Neural cell (in vitro differentiated cells): Measurements from ENCODE around the gene DST.

Experiments used
- EP300 ChIP-seq: fragments of 450-650 bp; conservative IDR thresholded peaks from 2 replicates; pipeline ENCODE4 v1.6.1; 2014; ENCODE audit warnings: antibody characterized with exemption, mild to moderate bottlenecking, moderate library complexity; ENCODE audit not compliant: poor library complexity, severe bottlenecking
- POLR2AphosphoS5 ChIP-seq: IDR thresholded peaks from 2 replicates; pipeline ENCODE4 v1.6.1; 2012
- RAD21 ChIP-seq: fragments of 450-650 bp; conservative IDR thresholded peaks from 2 replicates; pipeline ENCODE4 v1.6.1; 2014; ENCODE audit warnings: antibody characterized with exemption, mild to moderate bottlenecking, moderate library complexity
- SMC3 ChIP-seq: fragments of 450-650 bp; conservative IDR thresholded peaks from 2 replicates; pipeline ENCODE4 v1.6.1; 2014; ENCODE audit warnings: antibody characterized with exemption, mild to moderate bottlenecking, moderate library complexity; ENCODE audit not compliant: poor library complexity
- TF ChIP-seq, protein P1 (sequence below): fragments of 450-650 bp; IDR thresholded peaks from 2 replicates; pipeline ENCODE4 v1.5.1; 2014; ENCODE audit warnings: antibody characterized with exemption, mild to moderate bottlenecking, moderate library complexity; ENCODE audit not compliant: poor library complexity, severe bottlenecking
- TF ChIP-seq, protein P2 (sequence below): IDR thresholded peaks from 2 replicates; pipeline ENCODE4 v1.6.1; 2012; ENCODE audit warnings: borderline replicate concordance

DNA sequence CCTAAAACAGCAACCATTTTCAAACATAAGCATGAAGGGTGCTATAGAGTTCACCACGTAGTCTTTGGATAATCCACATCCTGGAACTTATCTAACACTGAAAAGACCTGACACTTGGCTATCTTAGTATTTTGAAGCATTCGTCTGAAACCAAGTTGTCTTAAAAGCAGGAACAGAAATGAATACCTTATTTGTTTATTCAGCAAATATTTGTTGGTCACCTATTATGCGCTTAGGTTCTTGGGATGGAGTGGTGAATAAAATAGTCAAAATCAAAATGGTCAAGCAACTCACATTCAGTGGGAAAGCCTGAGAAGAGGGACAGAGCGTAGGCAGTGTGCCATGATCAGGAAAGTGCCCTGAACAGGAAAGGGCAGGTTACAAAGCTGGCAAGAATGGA lies 206.9 kb downstream of the DST start:
- TF ChIP-seq, protein P1, sequence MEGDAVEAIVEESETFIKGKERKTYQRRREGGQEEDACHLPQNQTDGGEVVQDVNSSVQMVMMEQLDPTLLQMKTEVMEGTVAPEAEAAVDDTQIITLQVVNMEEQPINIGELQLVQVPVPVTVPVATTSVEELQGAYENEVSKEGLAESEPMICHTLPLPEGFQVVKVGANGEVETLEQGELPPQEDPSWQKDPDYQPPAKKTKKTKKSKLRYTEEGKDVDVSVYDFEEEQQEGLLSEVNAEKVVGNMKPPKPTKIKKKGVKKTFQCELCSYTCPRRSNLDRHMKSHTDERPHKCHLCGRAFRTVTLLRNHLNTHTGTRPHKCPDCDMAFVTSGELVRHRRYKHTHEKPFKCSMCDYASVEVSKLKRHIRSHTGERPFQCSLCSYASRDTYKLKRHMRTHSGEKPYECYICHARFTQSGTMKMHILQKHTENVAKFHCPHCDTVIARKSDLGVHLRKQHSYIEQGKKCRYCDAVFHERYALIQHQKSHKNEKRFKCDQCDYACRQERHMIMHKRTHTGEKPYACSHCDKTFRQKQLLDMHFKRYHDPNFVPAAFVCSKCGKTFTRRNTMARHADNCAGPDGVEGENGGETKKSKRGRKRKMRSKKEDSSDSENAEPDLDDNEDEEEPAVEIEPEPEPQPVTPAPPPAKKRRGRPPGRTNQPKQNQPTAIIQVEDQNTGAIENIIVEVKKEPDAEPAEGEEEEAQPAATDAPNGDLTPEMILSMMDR: no peak
- TF ChIP-seq POLR2AphosphoS5: no peak
- no peak for TF ChIP-seq EP300
- TF ChIP-seq SMC3: no peak
- TF ChIP-seq, protein P2, sequence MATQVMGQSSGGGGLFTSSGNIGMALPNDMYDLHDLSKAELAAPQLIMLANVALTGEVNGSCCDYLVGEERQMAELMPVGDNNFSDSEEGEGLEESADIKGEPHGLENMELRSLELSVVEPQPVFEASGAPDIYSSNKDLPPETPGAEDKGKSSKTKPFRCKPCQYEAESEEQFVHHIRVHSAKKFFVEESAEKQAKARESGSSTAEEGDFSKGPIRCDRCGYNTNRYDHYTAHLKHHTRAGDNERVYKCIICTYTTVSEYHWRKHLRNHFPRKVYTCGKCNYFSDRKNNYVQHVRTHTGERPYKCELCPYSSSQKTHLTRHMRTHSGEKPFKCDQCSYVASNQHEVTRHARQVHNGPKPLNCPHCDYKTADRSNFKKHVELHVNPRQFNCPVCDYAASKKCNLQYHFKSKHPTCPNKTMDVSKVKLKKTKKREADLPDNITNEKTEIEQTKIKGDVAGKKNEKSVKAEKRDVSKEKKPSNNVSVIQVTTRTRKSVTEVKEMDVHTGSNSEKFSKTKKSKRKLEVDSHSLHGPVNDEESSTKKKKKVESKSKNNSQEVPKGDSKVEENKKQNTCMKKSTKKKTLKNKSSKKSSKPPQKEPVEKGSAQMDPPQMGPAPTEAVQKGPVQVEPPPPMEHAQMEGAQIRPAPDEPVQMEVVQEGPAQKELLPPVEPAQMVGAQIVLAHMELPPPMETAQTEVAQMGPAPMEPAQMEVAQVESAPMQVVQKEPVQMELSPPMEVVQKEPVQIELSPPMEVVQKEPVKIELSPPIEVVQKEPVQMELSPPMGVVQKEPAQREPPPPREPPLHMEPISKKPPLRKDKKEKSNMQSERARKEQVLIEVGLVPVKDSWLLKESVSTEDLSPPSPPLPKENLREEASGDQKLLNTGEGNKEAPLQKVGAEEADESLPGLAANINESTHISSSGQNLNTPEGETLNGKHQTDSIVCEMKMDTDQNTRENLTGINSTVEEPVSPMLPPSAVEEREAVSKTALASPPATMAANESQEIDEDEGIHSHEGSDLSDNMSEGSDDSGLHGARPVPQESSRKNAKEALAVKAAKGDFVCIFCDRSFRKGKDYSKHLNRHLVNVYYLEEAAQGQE: no peak
- no peak for TF ChIP-seq RAD21
